SK-N-SH treated with all-trans-retinoic acid at 6 μM for 48 hours (cell line): ENCODE data around the gene TNFSF13.

Experiments used
- ATAC-seq: fragments of 200-7000 bp; cut with Tn5 transposase; 3 replicates; pipeline ENCODE4 v1.9.1; 2020; ENCODE audit warnings: mild to moderate bottlenecking, moderate library complexity
- BACH2 ChIP-seq: fragments of 250-450 bp; sonication (Bioruptor Pico); IDR thresholded peaks from 2 replicates; pipeline ENCODE4 v1.9.0; 2021; ENCODE audit warnings: mild to moderate bottlenecking, borderline replicate concordance
- CREB5 ChIP-seq: fragments of 250-450 bp; sonication (Bioruptor Pico); IDR thresholded peaks from 2 replicates; pipeline ENCODE4 v1.5.1; 2020; ENCODE audit warnings: low read depth, mild to moderate bottlenecking, moderate library complexity
- CSRNP3 ChIP-seq: fragments of 250-450 bp; sonication (Bioruptor Pico); IDR thresholded peaks from 2 replicates; pipeline ENCODE4 v1.5.1; 2021; ENCODE audit warnings: mild to moderate bottlenecking, moderate library complexity
- GLIS3 ChIP-seq: fragments of 250-450 bp; sonication (Bioruptor Pico); IDR thresholded peaks from 2 replicates; pipeline ENCODE4 v1.5.0; 2020; ENCODE audit warnings: mild to moderate bottlenecking, moderate library complexity
- ISL1 ChIP-seq: fragments of 250-450 bp; sonication (Bioruptor Pico); IDR thresholded peaks from 2 replicates; pipeline ENCODE4 v2.1.2; 2022; ENCODE audit warnings: mild to moderate bottlenecking, moderate library complexity
- OSR1 ChIP-seq: fragments of 250-450 bp; sonication (Bioruptor Pico); IDR thresholded peaks from 2 replicates; pipeline ENCODE4 v1.8.0; 2022; ENCODE audit warnings: moderate library complexity, mild to moderate bottlenecking, inconsistent platforms
- PPARA ChIP-seq: fragments of 250-450 bp; sonication (Bioruptor Pico); IDR thresholded peaks from 2 replicates; pipeline ENCODE4 v1.5.0; 2020; ENCODE audit warnings: mild to moderate bottlenecking, borderline replicate concordance
- RARB ChIP-seq: fragments of 250-450 bp; sonication (Bioruptor Pico); IDR thresholded peaks from 2 replicates; pipeline ENCODE4 v1.8.0; 2021; ENCODE audit warnings: mild to moderate bottlenecking, moderate library complexity
- SNAI2 ChIP-seq: fragments of 250-450 bp; sonication (Bioruptor Pico); IDR thresholded peaks from 2 replicates; pipeline ENCODE4 v1.5.0; 2020; ENCODE audit warnings: mild to moderate bottlenecking, moderate library complexity
- TCF4 ChIP-seq: fragments of 250-450 bp; sonication (Bioruptor Pico); IDR thresholded peaks from 2 replicates; pipeline ENCODE4 v1.8.0; 2021; ENCODE audit warnings: mild to moderate bottlenecking, moderate library complexity, borderline replicate concordance
- TOX ChIP-seq: fragments of 250-450 bp; sonication (Bioruptor Pico); IDR thresholded peaks from 2 replicates; pipeline ENCODE4 v1.8.0; 2021; ENCODE audit warnings: mild to moderate bottlenecking, moderate library complexity, borderline replicate concordance
- TSHZ2 ChIP-seq: fragments of 250-450 bp; sonication (Bioruptor Pico); IDR thresholded peaks from 2 replicates; pipeline ENCODE4 v1.5.0; 2020; ENCODE audit warnings: mild to moderate bottlenecking, moderate library complexity
- ZC3H10 ChIP-seq: fragments of 250-450 bp; sonication (Bioruptor Pico); IDR thresholded peaks from 2 replicates; pipeline ENCODE4 v1.5.1; 2021; ENCODE audit warnings: mild to moderate bottlenecking, moderate library complexity
- ZFP3 ChIP-seq: fragments of 250-450 bp; sonication (Bioruptor Pico); IDR thresholded peaks from 2 replicates; pipeline ENCODE4 v1.5.0; 2020; ENCODE audit warnings: mild to moderate bottlenecking, moderate library complexity
- ZNF565 ChIP-seq: fragments of 450-650 bp; formaldehyde crosslinking; conservative IDR thresholded peaks from 2 replicates; pipeline ENCODE4 v1.5.0; 2020; ENCODE audit warnings: low read depth, mild to moderate bottlenecking, moderate library complexity
- ZNF70 ChIP-seq: fragments of 450-650 bp; formaldehyde crosslinking; IDR thresholded peaks from 2 replicates; pipeline ENCODE4 v1.5.0; 2020; ENCODE audit warnings: mild to moderate bottlenecking, moderate library complexity
- ZNF8 ChIP-seq: fragments of 450-650 bp; formaldehyde crosslinking; IDR thresholded peaks from 2 replicates; pipeline ENCODE4 v1.5.0; 2020; ENCODE audit warnings: mild to moderate bottlenecking, moderate library complexity

Gene TNFSF13

GRCh38 chr17:7582396-7583252 lies 24.1 kb downstream of the TNFSF13 start (continued):
- TF ChIP-seq TSHZ2 = no peak
- TF ChIP-seq PPARA (CRISPR knock-in tag) = no peak
- TF ChIP-seq CSRNP3 (CRISPR knock-in tag) = no peak
- no peak for TF ChIP-seq ZFP3
- TF ChIP-seq ZNF565 (CRISPR knock-in tag) = no peak
- no peak for TF ChIP-seq ZC3H10 (CRISPR knock-in tag)
- TF ChIP-seq GLIS3 = no peak
- no peak for TF ChIP-seq RARB (CRISPR knock-in tag)
- no peak for TF ChIP-seq TCF4 (CRISPR knock-in tag)
- TF ChIP-seq ZNF70 (CRISPR knock-in tag) = no peak
- TF ChIP-seq, all 23 proteins: peak for 0

- TF ChIP-seq TSHZ2 (peak; percentile 70; the same call in 1 of the 2 replicates), ZFP3 (no peak; the same call in 1 of the 2 replicates), SNAI2 (CRISPR knock-in tag) (0 out of 2 replicates have a peak, but pooled peaks have one; percentile 15), TOX (CRISPR knock-in tag) (no peak), ISL1 (no peak)
- ATAC-seq = peak; percentile 66
Observed at GRCh38 chr17:7583253-7584109, 24.9 kb downstream of the TNFSF13 start, which contains the start of gene MPDU1. MPDU1 (plus strand) TSS chr17:7583852; CDS start chr17:7583863, 11 bp downstream.

- ATAC-seq = no peak
- TF ChIP-seq TCF4 (CRISPR knock-in tag) (no peak), OSR1 (no peak), CREB5 (CRISPR knock-in tag) (no peak), SNAI2 (CRISPR knock-in tag) (no peak), BACH2 (CRISPR knock-in tag) (no peak), ZNF8 (no peak), ZNF565 (CRISPR knock-in tag) (no peak)
Observed at GRCh38 chr17:7586673-7587419, 28.3 kb downstream of the TNFSF13 start.
